Upper lobe of left lung (tissue), 6 donors: ENCODE data around the gene RPGRIP1L. TPM values are rescaled to one million over a fixed set of nuclear protein-coding genes. Genes with fewer than 3 reads are reported as not detected.

Experiments used
- ATAC-seq, 2 donors: fragments of 200-7000 bp; cut with Tn5 transposase; one replicate each; pipeline ENCODE4 v1.9.1; 2022; ENCODE audit warnings: mild to moderate bottlenecking in 2 of 2, moderate library complexity in 2 of 2; ENCODE audit not compliant: low FRiP score in 2 of 2
- DNase-seq, 2 donors: peaks; one replicate each; pipeline ENCODE4 v3.0.0-alpha.2; 2019 to 2020
- H3K27ac ChIP-seq, 4 donors: fragments of 200-600 bp; sonication (generic); one replicate each; pipeline ENCODE4 v1.5.1; 2016 to 2019
- H3K27me3 ChIP-seq, 4 donors: fragments of 200-600 bp; sonication (generic); one replicate each; pipeline ENCODE4 v1.5.1; 2017 to 2019
- H3K36me3 ChIP-seq, 4 donors: fragments of 200-600 bp; sonication (generic); one replicate each; pipeline ENCODE4 v1.5.1; 2016 to 2019
- H3K4me1 ChIP-seq, 4 donors: fragments of 200-600 bp; sonication (generic); one replicate each; pipeline ENCODE4 v1.5.1; 2018 to 2019
- H3K4me3 ChIP-seq, 4 donors: fragments of 200-600 bp; sonication (generic); one replicate each; pipeline ENCODE4 v1.5.1; 2017 to 2019; ENCODE audit warnings: mild to moderate bottlenecking in 2 of 4, moderate library complexity in 1 of 4
- H3K9me3 ChIP-seq, 4 donors: fragments of 200-600 bp; sonication (generic); one replicate each; pipeline ENCODE4 v1.5.1; 2018 to 2019
- EP300 ChIP-seq, 4 donors: sonication (generic); formaldehyde crosslinking; IDR thresholded peaks; one replicate each; pipeline ENCODE4 v1.5.1; 2017; ENCODE audit warnings: antibody characterized with exemption in 4 of 4, control low read depth in 2 of 4
- POLR2A ChIP-seq, 4 donors: fragments of 450-650 bp; IDR thresholded peaks; one replicate each; pipeline ENCODE4 v1.5.1; 2016 to 2017; ENCODE audit warnings: antibody characterized with exemption in 4 of 4, mild to moderate bottlenecking in 2 of 4
- POLR2AphosphoS5 ChIP-seq, 2 donors: sonication (generic); formaldehyde crosslinking; IDR thresholded peaks; one replicate each; pipeline ENCODE4 v1.5.1; 2017; ENCODE audit warnings: antibody characterized with exemption in 2 of 2
- WGBS, 2 donors: methylation state at CpG; one replicate each; pipeline ENCODE4 v1.1.5; 2017 to 2018; 5-methylcytosine and 5-hydroxymethylcytosine counted together
- total RNA-seq, 6 donors: library from RNA; depleted of rRNA in 4 of 6; stranded (reverse); fragments of >200 nt in 4 of 6; gene quantifications; one replicate each; pipeline versions ENCODE4 v1.1.0 to v1.2.1, GENCODE V29; 2016 to 2021
- TF ChIP-seq, protein P1 (sequence below), 6 experiments: fragments of 450-650 bp in 4 of 6; fragments of 200-600 bp in 2 of 6; sonication (generic) in 2 of 6; IDR thresholded peaks; one replicate each; pipeline ENCODE4 v1.5.1; 2016 to 2019; ENCODE audit warnings: antibody characterized with exemption in 6 of 6
- donor health status: DM: no; HTN: no; CAD: no; lungs with moderate emphysema.
- donor health status: DM: no; HTN: yes; CAD: no; lungs with severe emphysema.

RPGRIP1L gene
- total RNA-seq, 6 donors from 2014 or later = 2.8 to 15.9 (median 4.0) TPM

DNA sequence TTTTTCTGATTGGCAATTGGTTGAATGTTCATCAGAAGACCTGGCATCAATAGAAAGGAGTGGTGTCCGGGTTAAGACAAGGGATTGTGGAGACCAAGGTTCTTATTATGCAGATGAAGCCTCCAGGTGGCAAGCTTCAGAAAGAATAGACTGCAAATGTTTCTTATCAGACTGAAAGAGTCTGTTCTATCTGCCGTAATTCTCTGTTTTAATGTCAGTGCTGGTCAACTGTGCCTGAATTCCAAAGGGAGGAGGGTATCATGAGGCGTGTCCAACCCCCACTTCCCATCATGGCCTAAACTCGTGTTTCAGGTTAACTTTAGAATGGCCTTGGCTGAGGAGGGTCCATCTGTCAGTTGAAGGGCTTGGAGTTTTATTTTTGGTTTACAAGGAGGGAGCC lies 140.2 kb downstream of the RPGRIP1L start:
- no peak for TF ChIP-seq POLR2A (IDR thresholded peaks at IDR 0.05)
- Histone ChIP-seq H3K4me3 (no peak overlapping the region), H3K36me3 (no peaks in the 10 kb centered on the region), H3K4me1 (no peaks in the 10 kb centered on the region), H3K27me3 (no peaks in the 10 kb centered on the region), H3K27ac (no peak overlapping the region), H3K9me3 (no peaks in the 10 kb centered on the region)
- ATAC-seq (no peak), DNase-seq (no peak)
- 78 to 82% methylated on average over 4 of the region's 4 CpGs for WGBS, 2 donors

DNA sequence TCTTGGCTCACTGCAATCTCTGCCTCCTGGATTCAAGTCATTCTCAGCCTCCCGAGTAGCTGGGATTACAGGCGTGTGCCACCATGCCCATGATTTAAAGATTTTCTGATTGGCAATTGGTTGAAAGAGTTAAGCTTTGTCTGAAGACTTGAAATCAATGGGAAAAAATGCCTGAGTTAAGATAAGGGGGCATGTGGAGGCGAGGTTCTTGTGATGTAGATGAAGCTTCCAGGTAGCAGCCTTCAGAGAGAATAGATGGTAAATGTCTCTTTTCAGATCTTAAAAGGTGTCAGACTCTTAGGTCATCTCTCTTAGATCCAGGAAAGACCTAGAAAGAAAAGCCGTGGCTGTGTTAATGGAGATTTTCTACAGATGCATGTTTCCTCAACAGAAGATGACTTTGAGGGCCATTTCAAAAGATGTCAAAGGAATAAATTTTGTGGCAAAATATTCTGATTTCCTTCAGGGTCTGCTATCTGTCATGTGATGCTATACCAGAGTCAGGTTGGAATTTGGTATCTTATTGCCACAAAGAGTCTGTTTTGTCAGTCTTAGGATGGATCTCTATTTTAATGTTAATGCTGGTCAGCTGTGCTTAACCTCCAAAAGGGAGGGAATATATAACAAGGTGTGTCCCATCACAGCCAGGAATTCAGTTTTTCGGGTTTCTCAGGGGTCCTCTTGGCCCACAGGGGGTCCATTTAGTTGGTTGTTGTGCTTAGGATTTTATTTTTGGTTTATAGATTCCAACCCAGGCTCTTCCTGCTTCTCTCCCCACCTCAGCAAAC lies 142.4 kb downstream of the RPGRIP1L start:
- 86 to 87% methylated on average over 5 of the region's 5 CpGs for WGBS, 2 donors
- Histone ChIP-seq H3K4me3 (no peak overlapping the region), H3K27me3 (no peaks in the 10 kb centered on the region), H3K27ac (no peak overlapping the region), H3K4me1 (no peaks in the 10 kb centered on the region), H3K9me3 (no peaks in the 10 kb centered on the region), H3K36me3 (no peaks in the 10 kb centered on the region)
- no peak for TF ChIP-seq POLR2A (IDR thresholded peaks at IDR 0.05)
- no peak for TF ChIP-seq EP300 (IDR thresholded peaks at IDR 0.05)
- TF ChIP-seq POLR2AphosphoS5 (IDR thresholded peaks at IDR 0.05) = no peak
- TF ChIP-seq, protein P1, sequence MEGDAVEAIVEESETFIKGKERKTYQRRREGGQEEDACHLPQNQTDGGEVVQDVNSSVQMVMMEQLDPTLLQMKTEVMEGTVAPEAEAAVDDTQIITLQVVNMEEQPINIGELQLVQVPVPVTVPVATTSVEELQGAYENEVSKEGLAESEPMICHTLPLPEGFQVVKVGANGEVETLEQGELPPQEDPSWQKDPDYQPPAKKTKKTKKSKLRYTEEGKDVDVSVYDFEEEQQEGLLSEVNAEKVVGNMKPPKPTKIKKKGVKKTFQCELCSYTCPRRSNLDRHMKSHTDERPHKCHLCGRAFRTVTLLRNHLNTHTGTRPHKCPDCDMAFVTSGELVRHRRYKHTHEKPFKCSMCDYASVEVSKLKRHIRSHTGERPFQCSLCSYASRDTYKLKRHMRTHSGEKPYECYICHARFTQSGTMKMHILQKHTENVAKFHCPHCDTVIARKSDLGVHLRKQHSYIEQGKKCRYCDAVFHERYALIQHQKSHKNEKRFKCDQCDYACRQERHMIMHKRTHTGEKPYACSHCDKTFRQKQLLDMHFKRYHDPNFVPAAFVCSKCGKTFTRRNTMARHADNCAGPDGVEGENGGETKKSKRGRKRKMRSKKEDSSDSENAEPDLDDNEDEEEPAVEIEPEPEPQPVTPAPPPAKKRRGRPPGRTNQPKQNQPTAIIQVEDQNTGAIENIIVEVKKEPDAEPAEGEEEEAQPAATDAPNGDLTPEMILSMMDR (IDR thresholded peaks at IDR 0.05) = no peak
- no peak for ATAC-seq
- DNase-seq = no peak

DNA sequence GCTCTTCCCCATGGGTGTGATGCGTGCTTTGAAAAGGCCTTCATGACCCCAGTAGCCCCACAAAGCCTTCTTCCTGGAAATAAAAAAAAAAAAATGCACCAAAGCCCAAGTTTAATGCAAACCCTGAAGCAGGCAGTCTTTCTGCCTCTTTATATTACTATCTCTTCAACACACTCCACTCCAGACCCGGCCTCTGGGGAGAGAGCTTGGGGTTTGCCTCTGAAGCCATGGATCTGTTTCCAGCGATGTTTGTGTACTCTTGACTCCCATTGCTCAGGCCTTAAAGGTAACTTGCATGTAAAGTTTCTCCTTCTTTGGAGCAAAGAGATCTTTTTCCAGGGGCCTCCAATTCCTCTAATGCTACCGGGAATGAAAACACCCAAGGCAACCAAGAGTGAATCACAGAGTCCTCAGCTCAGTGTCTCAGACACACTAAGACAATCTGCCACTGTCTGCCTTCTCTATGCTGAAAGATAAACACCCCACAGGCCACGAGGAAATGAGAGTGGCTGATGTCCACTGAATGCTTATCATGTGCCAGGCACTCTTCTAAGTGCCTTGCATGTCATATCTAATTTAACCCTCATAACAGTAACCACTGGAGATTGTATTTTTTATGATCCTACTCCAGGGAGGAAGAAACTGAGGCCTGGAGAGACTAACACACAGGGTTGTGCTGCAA lies 144.2 kb downstream of the RPGRIP1L start:
- H3K36me3 ChIP-seq = no peaks in the 10 kb centered on the region
- no peak for ATAC-seq
- H3K27me3 ChIP-seq = no peaks in the 10 kb centered on the region
- no peaks in the 10 kb centered on the region for H3K9me3 ChIP-seq
- TF ChIP-seq POLR2A (IDR thresholded peaks at IDR 0.05) = no peak
- no peak for TF ChIP-seq POLR2AphosphoS5 (IDR thresholded peaks at IDR 0.05)
- WGBS, 2 donors = 79 to 91% methylated on average over 5 of the region's 5 CpGs
- DNase-seq = no peak
- no peak overlapping the region for H3K4me3 ChIP-seq
- H3K27ac ChIP-seq = no peak overlapping the region
- no peaks in the 10 kb centered on the region for H3K4me1 ChIP-seq

DNA sequence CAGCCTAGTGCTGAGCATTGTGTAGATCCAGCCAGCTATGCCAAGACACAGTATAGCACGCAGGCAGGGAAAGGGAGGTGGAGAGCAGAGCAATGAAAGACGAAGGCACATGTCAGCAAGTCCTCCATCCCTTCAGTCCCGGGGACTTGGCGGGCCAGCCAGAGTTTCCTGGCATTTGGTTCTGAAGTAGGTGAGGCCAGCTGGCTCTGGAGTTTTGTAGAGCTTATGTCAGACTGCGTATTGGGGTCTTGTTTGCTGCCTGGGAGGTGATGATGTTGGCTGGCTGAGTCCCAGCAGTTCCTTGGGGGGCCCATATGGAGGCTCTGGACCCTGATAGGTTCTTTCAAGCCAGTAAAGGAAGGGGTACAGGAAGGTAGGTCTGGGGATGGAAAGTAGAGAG lies 144.9 kb downstream of the RPGRIP1L start:
- DNase-seq (no peak), ATAC-seq (no peak)
- H3K4me1 ChIP-seq = no peaks in the 10 kb centered on the region
- H3K27me3 ChIP-seq = no peaks in the 10 kb centered on the region
- H3K9me3 ChIP-seq = no peaks in the 10 kb centered on the region
- no peak overlapping the region for H3K4me3 ChIP-seq
- no peak overlapping the region for H3K27ac ChIP-seq
- no peaks in the 10 kb centered on the region for H3K36me3 ChIP-seq
- TF ChIP-seq POLR2AphosphoS5 (IDR thresholded peaks at IDR 0.05) (no peak), EP300 (IDR thresholded peaks at IDR 0.05) (no peak), POLR2A (IDR thresholded peaks at IDR 0.05) (no peak)
- TF ChIP-seq, protein P1 (IDR thresholded peaks at IDR 0.05) = no peak
- WGBS, 2 donors = 93 to 100% methylated on average over 3 to 5 of the region's 5 CpGs

DNA sequence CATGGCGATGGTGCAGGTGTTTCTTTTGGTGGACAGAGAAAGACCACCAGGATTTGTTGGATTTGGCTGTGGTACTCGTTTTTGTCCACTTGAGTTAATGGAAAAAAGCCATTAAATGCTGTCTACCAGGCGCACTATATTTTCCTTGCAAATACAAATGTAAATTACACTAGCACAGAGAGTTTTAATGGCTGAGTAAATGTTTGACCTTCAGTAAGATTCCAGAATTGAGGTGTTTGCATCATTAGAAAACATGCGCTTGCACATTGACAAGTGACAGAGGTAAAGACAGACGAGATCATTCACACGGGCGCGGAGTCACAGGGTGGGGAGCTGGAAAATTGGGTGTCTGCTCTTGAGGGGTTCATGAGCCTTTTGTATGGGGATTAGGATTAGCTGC lies 147.1 kb downstream of the RPGRIP1L start:
- Histone ChIP-seq H3K4me1 (no peaks in the 10 kb centered on the region), H3K27ac (no peak overlapping the region), H3K36me3 (no peaks in the 10 kb centered on the region), H3K27me3 (no peaks in the 10 kb centered on the region), H3K9me3 (no peaks in the 10 kb centered on the region), H3K4me3 (no peak overlapping the region)
- TF ChIP-seq POLR2A (IDR thresholded peaks at IDR 0.05) (no peak), POLR2AphosphoS5 (IDR thresholded peaks at IDR 0.05) (no peak), EP300 (IDR thresholded peaks at IDR 0.05) (no peak)
- TF ChIP-seq, protein P1 (IDR thresholded peaks at IDR 0.05) = no peak
- 80 to 90% methylated on average over 8 of the region's 8 CpGs for WGBS, 2 donors
- DNase-seq (no peak), ATAC-seq (no peak)
